ENCODE measurements around the gene AP5B1.
A peak's percentile ranks its signal among the peaks of the same experiment; 100 is the strongest.

GRCh38 chr11:65786786-65787636 lies 6.2 kb upstream of the AP5B1 start, which contains the start of gene OVOL1:
- TF ChIP-seq, protein P1, sequence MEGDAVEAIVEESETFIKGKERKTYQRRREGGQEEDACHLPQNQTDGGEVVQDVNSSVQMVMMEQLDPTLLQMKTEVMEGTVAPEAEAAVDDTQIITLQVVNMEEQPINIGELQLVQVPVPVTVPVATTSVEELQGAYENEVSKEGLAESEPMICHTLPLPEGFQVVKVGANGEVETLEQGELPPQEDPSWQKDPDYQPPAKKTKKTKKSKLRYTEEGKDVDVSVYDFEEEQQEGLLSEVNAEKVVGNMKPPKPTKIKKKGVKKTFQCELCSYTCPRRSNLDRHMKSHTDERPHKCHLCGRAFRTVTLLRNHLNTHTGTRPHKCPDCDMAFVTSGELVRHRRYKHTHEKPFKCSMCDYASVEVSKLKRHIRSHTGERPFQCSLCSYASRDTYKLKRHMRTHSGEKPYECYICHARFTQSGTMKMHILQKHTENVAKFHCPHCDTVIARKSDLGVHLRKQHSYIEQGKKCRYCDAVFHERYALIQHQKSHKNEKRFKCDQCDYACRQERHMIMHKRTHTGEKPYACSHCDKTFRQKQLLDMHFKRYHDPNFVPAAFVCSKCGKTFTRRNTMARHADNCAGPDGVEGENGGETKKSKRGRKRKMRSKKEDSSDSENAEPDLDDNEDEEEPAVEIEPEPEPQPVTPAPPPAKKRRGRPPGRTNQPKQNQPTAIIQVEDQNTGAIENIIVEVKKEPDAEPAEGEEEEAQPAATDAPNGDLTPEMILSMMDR (IDR thresholded peaks at IDR 0.05) = no peak
- peak in 1 of 2 donors; percentile 9 for TF ChIP-seq POLR2A (IDR thresholded peaks at IDR 0.05)
